Esophagus muscularis mucosa (tissue), 4 donors: ENCODE results near the gene TRABD2B.

Experiments
- CTCF ChIP-seq, 3 experiments: fragments of 200-600 bp in 2 of 3; fragments of 450-650 bp in 1 of 3; sonication (generic) in 2 of 3; IDR thresholded peaks; one replicate each; pipeline ENCODE4 v1.5.1; 2017 to 2019; ENCODE audit warnings: antibody characterized with exemption in 3 of 3, mild to moderate bottlenecking in 2 of 3, moderate library complexity in 1 of 3
- EP300 ChIP-seq: sonication (generic); formaldehyde crosslinking; IDR thresholded peaks from one replicate; pipeline ENCODE4 v1.6.1; 2017; ENCODE audit warnings: antibody characterized with exemption
- POLR2A ChIP-seq: fragments of 450-650 bp; IDR thresholded peaks from one replicate; pipeline ENCODE4 v1.6.1; 2017; ENCODE audit warnings: antibody characterized with exemption, moderate library complexity, mild to moderate bottlenecking, low read depth
- POLR2AphosphoS5 ChIP-seq, 2 donors: sonication (generic); formaldehyde crosslinking; IDR thresholded peaks; one replicate each; pipeline ENCODE4 v1.6.1; 2017; ENCODE audit warnings: antibody characterized with exemption in 2 of 2

- TF ChIP-seq POLR2A (no peak), CTCF (IDR thresholded peaks at IDR 0.05) (no peak), POLR2AphosphoS5 (IDR thresholded peaks at IDR 0.05) (no peak), EP300 (no peak)
Observed at GRCh38 chr1:47827109-47827508, 170.1 kb downstream of the TRABD2B start.
